ENCODE results near the gene MTMR12. TPM values are rescaled to one million over a fixed set of nuclear protein-coding genes. Genes with fewer than 3 reads are reported as not detected.

The MTMR12 gene
- total and polyA plus RNA-seq, 7 donors: 6.5 to 49.9 (median 26.7) TPM

DNA sequence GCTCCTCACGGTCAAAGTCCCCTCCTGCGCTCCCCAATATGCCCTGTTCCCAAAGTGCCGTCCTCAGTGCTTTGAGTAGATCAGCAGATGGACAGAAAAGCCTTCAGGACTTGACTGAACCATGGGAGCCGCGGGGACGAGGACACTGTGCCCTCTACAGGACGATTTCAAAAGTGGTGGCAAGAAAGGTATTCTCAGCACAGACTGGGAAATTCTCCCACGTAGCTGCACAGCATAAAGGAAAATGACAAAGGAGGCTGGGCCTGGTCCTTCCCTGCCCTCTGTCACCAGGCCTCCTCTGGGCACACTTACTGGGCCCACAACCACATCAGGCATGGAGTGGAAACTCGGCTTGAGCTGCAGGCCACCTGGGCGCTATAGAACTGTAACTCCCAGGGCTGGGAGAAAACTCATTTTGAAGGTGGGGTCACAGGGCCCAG, 16.7 kb upstream of the MTMR12 start:
- Histone ChIP-seq H3K36me3 (no peaks in the 10 kb centered on the region), H3K4me3 (no peak overlapping the region), H3K27me3 (no peaks in the 10 kb centered on the region), H3K9me3 (no peaks in the 10 kb centered on the region), H3K27ac (peak overlapping the region in 1 of 4 donors; percentile 32), H3K4me1 (peaks cover 0 to 16% (median 10%) of the 10 kb centered on the region in 4 donors)
- intact Hi-C loops (cut with DNase I): loop anchor here (5.0 kb wide), 1 partner anchor 97 kb away; no protein-coding TSS in a partner anchor
- DNase-seq: peak; percentile 79
- no peak for TF ChIP-seq EP300 (IDR thresholded peaks at IDR 0.05)
- TF ChIP-seq, protein P1, sequence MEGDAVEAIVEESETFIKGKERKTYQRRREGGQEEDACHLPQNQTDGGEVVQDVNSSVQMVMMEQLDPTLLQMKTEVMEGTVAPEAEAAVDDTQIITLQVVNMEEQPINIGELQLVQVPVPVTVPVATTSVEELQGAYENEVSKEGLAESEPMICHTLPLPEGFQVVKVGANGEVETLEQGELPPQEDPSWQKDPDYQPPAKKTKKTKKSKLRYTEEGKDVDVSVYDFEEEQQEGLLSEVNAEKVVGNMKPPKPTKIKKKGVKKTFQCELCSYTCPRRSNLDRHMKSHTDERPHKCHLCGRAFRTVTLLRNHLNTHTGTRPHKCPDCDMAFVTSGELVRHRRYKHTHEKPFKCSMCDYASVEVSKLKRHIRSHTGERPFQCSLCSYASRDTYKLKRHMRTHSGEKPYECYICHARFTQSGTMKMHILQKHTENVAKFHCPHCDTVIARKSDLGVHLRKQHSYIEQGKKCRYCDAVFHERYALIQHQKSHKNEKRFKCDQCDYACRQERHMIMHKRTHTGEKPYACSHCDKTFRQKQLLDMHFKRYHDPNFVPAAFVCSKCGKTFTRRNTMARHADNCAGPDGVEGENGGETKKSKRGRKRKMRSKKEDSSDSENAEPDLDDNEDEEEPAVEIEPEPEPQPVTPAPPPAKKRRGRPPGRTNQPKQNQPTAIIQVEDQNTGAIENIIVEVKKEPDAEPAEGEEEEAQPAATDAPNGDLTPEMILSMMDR (IDR thresholded peaks at IDR 0.05): peak in 3 of 4 experiments; percentile 44 to 65 (median 48)
- no peak for TF ChIP-seq POLR2AphosphoS5 (IDR thresholded peaks at IDR 0.05)
- no peak for TF ChIP-seq POLR2A (IDR thresholded peaks at IDR 0.05)
- WGBS, 2 donors: 19 to 36% methylated on average over 10 of the region's 10 CpGs

DNA sequence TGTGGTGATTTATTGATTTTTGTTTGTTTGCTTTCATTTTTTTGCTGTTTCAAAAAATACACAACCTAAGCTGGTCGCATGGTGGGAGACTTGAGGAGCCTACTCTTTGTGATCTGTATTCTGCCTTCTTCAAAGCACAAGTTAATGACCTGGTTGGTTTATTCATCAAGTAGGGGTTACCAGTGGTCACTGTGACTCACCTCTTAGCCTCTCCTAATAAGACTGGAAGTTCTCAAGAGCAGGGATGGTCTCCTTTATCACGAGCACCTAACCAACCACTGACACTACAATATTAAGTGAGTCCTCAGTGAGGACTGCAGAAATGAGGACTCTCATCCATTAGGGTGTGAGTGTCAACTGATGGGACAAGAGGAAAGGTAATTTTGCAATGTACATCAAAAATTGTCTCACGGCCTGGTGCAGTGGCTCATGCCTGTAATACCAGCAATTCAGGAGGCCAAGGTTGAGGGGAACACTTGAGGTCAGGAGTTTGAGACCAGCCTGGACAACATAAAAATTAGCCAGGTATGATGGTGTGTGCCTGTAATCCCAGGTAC, 13.6 kb upstream of the MTMR12 start:
- no peaks in the 10 kb centered on the region for H3K36me3 ChIP-seq
- H3K27me3 ChIP-seq: no peaks in the 10 kb centered on the region
- intact Hi-C loops (cut with DNase I): loop anchor here (5.0 kb wide), 1 partner anchor 94 kb away; no protein-coding TSS in a partner anchor
- H3K27ac ChIP-seq: no peak overlapping the region
- 88 to 90% methylated on average over 3 of the region's 3 CpGs for WGBS, 2 donors
- DNase-seq: no peak
- H3K4me1 ChIP-seq: peaks cover 0 to 10% (median 5%) of the 10 kb centered on the region in 4 donors
- H3K9me3 ChIP-seq: peaks cover 0 to 10% (median 0%) of the 10 kb centered on the region in 4 donors
- H3K4me3 ChIP-seq: no peak overlapping the region
- TF ChIP-seq POLR2A (IDR thresholded peaks at IDR 0.05) (no peak), EP300 (IDR thresholded peaks at IDR 0.05) (no peak)

DNA sequence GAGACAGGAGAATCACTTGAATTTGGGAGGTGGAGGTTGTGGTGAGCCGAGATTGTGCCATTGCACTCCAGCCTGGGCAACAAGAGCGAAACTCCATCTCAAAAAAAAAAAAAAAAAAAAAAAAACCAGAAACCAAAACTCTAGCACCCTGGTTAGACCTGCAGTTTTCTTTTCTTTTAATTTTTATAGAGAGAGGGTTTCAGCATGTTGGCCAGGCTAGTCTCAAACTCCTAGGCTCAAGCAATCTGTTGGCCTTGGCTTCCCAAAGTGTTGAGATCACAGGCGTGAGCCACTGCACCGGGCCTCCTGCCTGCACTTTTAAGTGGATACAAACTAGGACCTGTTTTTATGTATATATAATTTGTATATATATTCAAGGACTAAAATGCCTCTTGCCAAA, 12.9 kb upstream of the MTMR12 start:
- H3K27me3 ChIP-seq: no peaks in the 10 kb centered on the region
- H3K27ac ChIP-seq: no peak overlapping the region
- H3K4me3 ChIP-seq: no peak overlapping the region
- no peaks in the 10 kb centered on the region for H3K36me3 ChIP-seq
- intact Hi-C loops (cut with DNase I): loop anchor here (5.0 kb wide), 1 partner anchor 93 kb away; no protein-coding TSS in a partner anchor
- H3K9me3 ChIP-seq: peaks cover 0 to 10% (median 0%) of the 10 kb centered on the region in 4 donors
- TF ChIP-seq POLR2AphosphoS5 (IDR thresholded peaks at IDR 0.05) (no peak), EP300 (IDR thresholded peaks at IDR 0.05) (no peak), POLR2A (IDR thresholded peaks at IDR 0.05) (no peak)
- TF ChIP-seq, protein P1 (IDR thresholded peaks at IDR 0.05): no peak
- WGBS, 2 donors: 87 to 91% methylated on average over 4 of the region's 4 CpGs
- H3K4me1 ChIP-seq: peaks cover 0 to 3% (median 0%) of the 10 kb centered on the region in 4 donors
- DNase-seq: no peak

DNA sequence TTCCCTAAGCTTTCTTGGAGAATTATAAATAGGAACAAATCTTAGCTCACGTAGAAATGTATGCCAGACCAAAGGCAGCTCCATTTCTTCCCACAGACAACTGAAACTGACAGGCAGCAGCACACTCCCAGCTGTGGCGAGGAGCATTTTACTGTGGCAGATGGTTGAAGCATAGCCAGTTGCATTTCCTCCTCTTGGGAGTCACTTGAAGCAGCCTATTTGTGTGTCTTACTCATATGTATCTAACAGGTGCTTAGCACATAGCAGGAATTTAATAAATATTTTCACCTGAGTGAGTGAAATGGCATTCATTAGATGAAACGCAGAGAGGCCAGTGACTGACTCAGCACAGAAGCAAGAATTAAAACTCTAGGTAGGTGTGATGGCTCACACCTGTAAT, 12.3 kb upstream of the MTMR12 start:
- H3K27me3 ChIP-seq: no peaks in the 10 kb centered on the region
- no peaks in the 10 kb centered on the region for H3K36me3 ChIP-seq
- H3K4me1 ChIP-seq: peaks cover 0 to 3% (median 0%) of the 10 kb centered on the region in 4 donors
- no peak overlapping the region for H3K27ac ChIP-seq
- WGBS, 2 donors: 53 to 77% methylated on average over 3 of the region's 3 CpGs
- DNase-seq: no peak
- intact Hi-C loops (cut with DNase I): loop anchor here (5.0 kb wide), 1 partner anchor 93 kb away; no protein-coding TSS in a partner anchor
- peaks cover 0 to 10% (median 0%) of the 10 kb centered on the region in 4 donors for H3K9me3 ChIP-seq
- TF ChIP-seq, protein P1 (IDR thresholded peaks at IDR 0.05): no peak
- TF ChIP-seq POLR2AphosphoS5 (IDR thresholded peaks at IDR 0.05) (no peak), POLR2A (IDR thresholded peaks at IDR 0.05) (no peak), EP300 (IDR thresholded peaks at IDR 0.05) (no peak)
- H3K4me3 ChIP-seq: no peak overlapping the region

- no peak overlapping the region for H3K27ac ChIP-seq
- H3K36me3 ChIP-seq: no peaks in the 10 kb centered on the region
- TF ChIP-seq, protein P1 (IDR thresholded peaks at IDR 0.05): no peak
- TF ChIP-seq POLR2AphosphoS5 (IDR thresholded peaks at IDR 0.05) (no peak), POLR2A (IDR thresholded peaks at IDR 0.05) (no peak), EP300 (IDR thresholded peaks at IDR 0.05) (no peak)
- no peaks in the 10 kb centered on the region for H3K4me1 ChIP-seq
- DNase-seq: no peak
- intact Hi-C loops (cut with DNase I): no loop called here
- no peak overlapping the region for H3K4me3 ChIP-seq
- H3K27me3 ChIP-seq: no peaks in the 10 kb centered on the region
- peaks cover 0 to 10% (median 0%) of the 10 kb centered on the region in 4 donors for H3K9me3 ChIP-seq
- WGBS, 2 donors: 88 to 94% methylated on average over 8 of the region's 8 CpGs
These were observed 11.0 kb upstream of the MTMR12 start for GRCh38 chr5:32323741-32324140.
